Subcutaneous abdominal adipose tissue (tissue), 5 donors: Measurements from ENCODE around the gene RHCG.

Experiments used
- H3K27ac ChIP-seq: one replicate; pipeline ENCODE4 v1.7.0; 2013; ENCODE audit warnings: low read depth, mild to moderate bottlenecking, inconsistent platforms, low read length, moderate library complexity
- H3K27me3 ChIP-seq, 5 donors: one replicate each; pipeline ENCODE4 v1.7.0; 2013; ENCODE audit warnings: low read length in 5 of 5, inconsistent platforms in 1 of 5; ENCODE audit not compliant: control insufficient read depth in 5 of 5, insufficient read depth in 4 of 5
- H3K36me3 ChIP-seq, 5 donors: one replicate each; pipeline ENCODE4 v1.7.0; 2013; ENCODE audit warnings: low read length in 5 of 5; ENCODE audit not compliant: control insufficient read depth in 5 of 5, insufficient read depth in 5 of 5
- H3K4me1 ChIP-seq, 5 donors: one replicate each; pipeline ENCODE4 v1.7.0; 2013; ENCODE audit warnings: low read length in 5 of 5, mild to moderate bottlenecking in 3 of 5, moderate library complexity in 1 of 5; ENCODE audit not compliant: control insufficient read depth in 5 of 5, insufficient read depth in 5 of 5
- H3K4me3 ChIP-seq, 5 donors: one replicate each; pipeline ENCODE4 v1.7.0; 2013; ENCODE audit warnings: low read length in 5 of 5, low read depth in 1 of 5
- H3K9ac ChIP-seq, 5 donors: one replicate each; pipeline ENCODE4 v1.7.0; 2013; ENCODE audit warnings: low read length in 5 of 5, mild to moderate bottlenecking in 4 of 5, moderate library complexity in 3 of 5
- H3K9me3 ChIP-seq, 5 donors: one replicate each; pipeline ENCODE4 v1.7.0; 2013; ENCODE audit warnings: low read length in 5 of 5; ENCODE audit not compliant: control insufficient read depth in 5 of 5
- donor health status: healthy.
- donor health status: healthy.
- donor health status: healthy.
- donor health status: healthy.
- donor health status: healthy.

The RHCG gene

GRCh38 chr15:89439764-89440163 lies 56.6 kb downstream of the RHCG start:
- Histone ChIP-seq H3K27ac (no peak overlapping the region), H3K27me3 (peaks cover 23 to 47% (median 40%) of the 10 kb centered on the region in 5 donors), H3K4me3 (no peak overlapping the region), H3K36me3 (no peaks in the 10 kb centered on the region), H3K9ac (no peak overlapping the region), H3K9me3 (no peaks in the 10 kb centered on the region), H3K4me1 (no peaks in the 10 kb centered on the region)

GRCh38 chr15:89436560-89437311 lies 59.6 kb downstream of the RHCG start:
- Histone ChIP-seq H3K4me3 (no peak overlapping the region), H3K9me3 (no peaks in the 10 kb centered on the region), H3K27ac (no peak overlapping the region), H3K36me3 (no peaks in the 10 kb centered on the region), H3K4me1 (peaks cover 0 to 18% (median 4%) of the 10 kb centered on the region in 5 donors), H3K27me3 (peaks cover 23 to 34% (median 27%) of the 10 kb centered on the region in 5 donors), H3K9ac (no peak overlapping the region)

- H3K27me3 ChIP-seq: peaks cover 19 to 31% (median 27%) of the 10 kb centered on the region in 5 donors
- peaks cover 4 to 26% (median 10%) of the 10 kb centered on the region in 5 donors for H3K4me1 ChIP-seq
- no peaks in the 10 kb centered on the region for H3K9me3 ChIP-seq
- no peak overlapping the region for H3K9ac ChIP-seq
- H3K36me3 ChIP-seq: no peaks in the 10 kb centered on the region
- no peak overlapping the region for H3K27ac ChIP-seq
- H3K4me3 ChIP-seq: no peak overlapping the region
Measured at GRCh38 chr15:89435362-89435761, 61.0 kb downstream of the RHCG start.

- no peak overlapping the region for H3K4me3 ChIP-seq
- H3K9ac ChIP-seq: no peak overlapping the region
- H3K9me3 ChIP-seq: no peaks in the 10 kb centered on the region
- H3K27ac ChIP-seq: no peak overlapping the region
- peaks cover 14 to 28% (median 23%) of the 10 kb centered on the region in 5 donors for H3K27me3 ChIP-seq
- H3K4me1 ChIP-seq: peaks cover 4 to 31% (median 14%) of the 10 kb centered on the region in 5 donors
- H3K36me3 ChIP-seq: no peaks in the 10 kb centered on the region
Measured at GRCh38 chr15:89433686-89434085, 62.7 kb downstream of the RHCG start.

- peak overlapping the region in 2 of 5 donors; percentile 22 to 53 for H3K9ac ChIP-seq
- H3K4me1 ChIP-seq: peaks cover 4 to 31% (median 14%) of the 10 kb centered on the region in 5 donors
- no peaks in the 10 kb centered on the region for H3K9me3 ChIP-seq
- peaks cover 6 to 21% (median 8%) of the 10 kb centered on the region in 5 donors for H3K27me3 ChIP-seq
- peak overlapping the region in 4 of 5 donors; percentile 58 to 64 (median 61) for H3K4me3 ChIP-seq
- no peaks in the 10 kb centered on the region for H3K36me3 ChIP-seq
- no peak overlapping the region for H3K27ac ChIP-seq
Measured at GRCh38 chr15:89430530-89431341, 65.6 kb downstream of the RHCG start.

GRCh38 chr15:89429986-89430385 lies 66.4 kb downstream of the RHCG start:
- Histone ChIP-seq H3K27me3 (peaks cover 1 to 16% (median 3%) of the 10 kb centered on the region in 5 donors), H3K4me3 (no peak overlapping the region), H3K9me3 (no peaks in the 10 kb centered on the region), H3K4me1 (peaks cover 4 to 31% (median 14%) of the 10 kb centered on the region in 5 donors), H3K36me3 (no peaks in the 10 kb centered on the region), H3K27ac (no peak overlapping the region), H3K9ac (no peak overlapping the region)

- Histone ChIP-seq H3K4me3 (no peak overlapping the region), H3K9me3 (no peaks in the 10 kb centered on the region), H3K27me3 (peaks cover 0 to 16% (median 3%) of the 10 kb centered on the region in 5 donors), H3K4me1 (peaks cover 4 to 26% (median 14%) of the 10 kb centered on the region in 5 donors), H3K36me3 (no peaks in the 10 kb centered on the region), H3K9ac (no peak overlapping the region), H3K27ac (no peak overlapping the region)
Measured at GRCh38 chr15:89429023-89429422, 67.4 kb downstream of the RHCG start.

GRCh38 chr15:89428246-89428645 lies 68.1 kb downstream of the RHCG start:
- H3K4me1 ChIP-seq: peaks cover 4 to 19% (median 9%) of the 10 kb centered on the region in 5 donors
- no peak overlapping the region for H3K27ac ChIP-seq
- H3K36me3 ChIP-seq: no peaks in the 10 kb centered on the region
- H3K4me3 ChIP-seq: no peak overlapping the region
- H3K9ac ChIP-seq: no peak overlapping the region
- H3K27me3 ChIP-seq: peaks cover 0 to 14% (median 3%) of the 10 kb centered on the region in 5 donors
- H3K9me3 ChIP-seq: no peaks in the 10 kb centered on the region

- peaks cover 0 to 12% (median 9%) of the 10 kb centered on the region in 5 donors for H3K4me1 ChIP-seq
- no peak overlapping the region for H3K4me3 ChIP-seq
- H3K9me3 ChIP-seq: no peaks in the 10 kb centered on the region
- no peaks in the 10 kb centered on the region for H3K36me3 ChIP-seq
- H3K27me3 ChIP-seq: peaks cover 8 to 16% (median 10%) of the 10 kb centered on the region in 5 donors
- H3K27ac ChIP-seq: no peak overlapping the region
- no peak overlapping the region for H3K9ac ChIP-seq
Measured at GRCh38 chr15:89426500-89426899, 69.9 kb downstream of the RHCG start.

GRCh38 chr15:89423981-89424380 lies 72.4 kb downstream of the RHCG start:
- Histone ChIP-seq H3K4me1 (no peaks in the 10 kb centered on the region), H3K27me3 (peaks cover 13 to 30% (median 20%) of the 10 kb centered on the region in 5 donors), H3K27ac (no peak overlapping the region), H3K4me3 (no peak overlapping the region), H3K9me3 (peaks cover 0 to 2% (median 0%) of the 10 kb centered on the region in 5 donors), H3K36me3 (no peaks in the 10 kb centered on the region), H3K9ac (no peak overlapping the region)
